ENCODE measurements around the gene ATF7. TPM values are rescaled to one million over a fixed set of nuclear protein-coding genes. Genes with fewer than 3 reads are reported as not detected.

Gene ATF7
- total and polyA plus RNA-seq, 4 donors = 16.8 to 43.3 (median 31.7) TPM

DNA sequence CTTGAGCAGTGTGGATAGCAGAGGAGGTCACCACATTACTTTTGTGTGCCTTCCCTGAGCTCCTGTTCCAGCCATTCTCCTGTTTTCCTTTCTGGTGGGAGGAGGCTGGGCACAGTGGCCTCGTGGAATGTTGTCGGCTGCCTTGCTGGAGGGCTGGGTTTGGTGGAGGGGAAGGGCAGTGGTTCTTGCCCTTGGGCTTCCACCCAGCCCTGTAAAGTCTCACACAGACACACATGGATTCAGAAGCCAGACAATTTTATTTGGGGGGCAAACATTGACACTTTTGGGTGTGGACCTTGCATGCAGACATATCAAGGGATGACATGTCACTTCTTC is 119.8 kb downstream of the ATF7 start:
- no peak for TF ChIP-seq CTCF (IDR thresholded peaks at IDR 0.05; ENCODE audit: control extremely low read depth, extremely low read depth)
- no peaks in the 10 kb centered on the region for H3K27me3 ChIP-seq (ENCODE audit: control insufficient read depth in 3 of 3, insufficient read depth in 3 of 3, low read length in 2 of 3)
- H3K36me3 ChIP-seq (ENCODE audit: control insufficient read depth in 4 of 4, insufficient read depth in 4 of 4, low read length in 4 of 4) = peaks cover 4 to 35% (median 17%) of the 10 kb centered on the region in 4 donors
- H3K4me3 ChIP-seq = no peak overlapping the region
- no peak overlapping the region for H3K9ac ChIP-seq (ENCODE audit: insufficient read depth in 1 of 2, low read length in 2 of 2)
- H3K27ac ChIP-seq (ENCODE audit: low read depth in 1 of 2, low read length in 1 of 2) = no peak overlapping the region
- DNase-seq = no peak
- no peaks in the 10 kb centered on the region for H3K9me3 ChIP-seq (ENCODE audit: control insufficient read depth in 4 of 4, insufficient read depth in 3 of 4, low read length in 3 of 4)
- 60 to 64% methylated on average over 2 of the region's 2 CpGs for WGBS, 2 donors
- H3K4me1 ChIP-seq (ENCODE audit: control insufficient read depth in 5 of 5, insufficient read depth in 5 of 5, low read length in 5 of 5) = peaks cover 5 to 26% (median 10%) of the 10 kb centered on the region in 5 donors
- ATAC-seq (ENCODE audit: insufficient read depth, low FRiP score) = no peak

DNA sequence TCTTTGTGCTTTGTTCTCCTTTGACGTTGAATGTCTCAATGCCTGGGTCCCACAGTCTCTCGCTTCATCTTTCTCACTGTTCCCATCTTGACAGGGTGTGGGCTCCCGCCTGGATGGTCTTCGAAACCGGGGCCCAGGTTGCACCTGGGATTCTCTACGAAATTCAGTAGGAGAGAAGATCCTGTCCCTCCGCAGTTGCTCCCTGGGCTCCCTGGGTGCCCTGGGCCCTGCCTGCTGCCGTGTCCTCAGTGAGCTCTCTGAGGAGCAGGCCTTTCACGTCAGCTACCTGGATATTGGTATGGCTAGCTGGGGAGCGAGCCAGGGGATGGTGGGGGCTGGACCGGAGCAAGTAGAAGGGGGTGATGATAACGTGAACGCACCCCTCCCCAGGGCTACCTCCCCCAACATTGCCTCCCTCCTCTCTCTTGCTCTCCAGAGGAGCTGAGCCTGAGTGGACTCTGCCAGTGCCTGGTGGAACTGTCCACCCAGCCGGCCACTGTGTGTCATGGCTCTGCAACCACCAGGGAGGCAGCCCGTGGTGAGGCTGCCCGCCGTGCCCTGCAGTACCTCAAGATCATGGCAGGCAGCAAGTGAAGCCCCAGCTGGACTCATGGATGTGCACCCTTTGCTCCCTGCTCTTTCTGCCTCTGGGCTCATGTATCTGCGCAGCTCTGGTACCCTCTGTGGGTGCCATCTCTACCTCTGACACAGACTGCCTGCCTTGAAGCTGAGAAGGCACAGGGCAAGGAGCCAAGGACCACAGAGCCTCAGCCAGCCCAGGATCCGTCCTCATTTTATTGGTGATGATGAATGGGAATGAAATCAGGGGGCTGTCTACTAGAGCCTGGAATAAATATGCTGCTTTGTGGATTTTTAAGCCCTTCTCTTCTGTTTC is 120.4 kb downstream of the ATF7 start:
- WGBS, 2 donors = 87 to 91% methylated on average over 19 of the region's 19 CpGs

DNA sequence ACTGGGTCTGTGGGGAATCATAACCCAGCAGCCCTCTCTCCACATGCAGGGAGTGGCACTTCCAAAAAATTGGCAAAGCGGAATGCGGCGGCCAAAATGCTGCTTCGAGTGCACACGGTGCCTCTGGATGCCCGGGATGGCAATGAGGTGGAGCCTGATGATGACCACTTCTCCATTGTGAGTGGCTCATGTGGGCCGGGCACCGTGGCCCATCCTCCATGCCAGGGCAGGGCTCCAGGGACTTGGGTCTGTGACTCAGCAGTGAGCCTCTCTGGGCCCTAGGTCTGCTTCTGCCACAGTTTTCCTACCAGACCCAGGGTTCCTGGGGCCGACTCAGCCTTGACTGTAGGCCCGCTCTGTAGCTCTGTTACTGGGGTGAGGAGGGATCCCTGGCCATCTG is 121.1 kb downstream of the ATF7 start:
- DNase-seq = no peak
- peaks cover 0 to 27% (median 14%) of the 10 kb centered on the region in 4 donors for H3K36me3 ChIP-seq (ENCODE audit: control insufficient read depth in 4 of 4, insufficient read depth in 4 of 4, low read length in 4 of 4)
- H3K4me3 ChIP-seq = no peak overlapping the region
- H3K9ac ChIP-seq (ENCODE audit: insufficient read depth in 1 of 2, low read length in 2 of 2) = no peak overlapping the region
- peaks cover 5 to 31% (median 10%) of the 10 kb centered on the region in 5 donors for H3K4me1 ChIP-seq (ENCODE audit: control insufficient read depth in 5 of 5, insufficient read depth in 5 of 5, low read length in 5 of 5)
- TF ChIP-seq CTCF (IDR thresholded peaks at IDR 0.05; ENCODE audit: control extremely low read depth, extremely low read depth) = no peak
- 81 to 91% methylated on average over 10 of the region's 10 CpGs for WGBS, 2 donors
- H3K27ac ChIP-seq (ENCODE audit: low read depth in 1 of 2, low read length in 1 of 2) = peak overlapping the region in 1 of 2 donors; percentile 9
- no peaks in the 10 kb centered on the region for H3K27me3 ChIP-seq (ENCODE audit: control insufficient read depth in 3 of 3, insufficient read depth in 3 of 3, low read length in 2 of 3)
- ATAC-seq (ENCODE audit: insufficient read depth, low FRiP score) = no peak
- no peaks in the 10 kb centered on the region for H3K9me3 ChIP-seq (ENCODE audit: control insufficient read depth in 4 of 4, insufficient read depth in 3 of 4, low read length in 3 of 4)

More for the DNA sequence above, 120.4 kb downstream of the ATF7 start:
- ATAC-seq (ENCODE audit: insufficient read depth, low FRiP score) = no peak
- peaks cover 5 to 26% (median 10%) of the 10 kb centered on the region in 5 donors for H3K4me1 ChIP-seq (ENCODE audit: control insufficient read depth in 5 of 5, insufficient read depth in 5 of 5, low read length in 5 of 5)
- H3K27ac ChIP-seq (ENCODE audit: low read depth in 1 of 2, low read length in 1 of 2) = no peak overlapping the region
- no peak overlapping the region for H3K4me3 ChIP-seq
- H3K9ac ChIP-seq (ENCODE audit: insufficient read depth in 1 of 2, low read length in 2 of 2) = no peak overlapping the region
- H3K9me3 ChIP-seq (ENCODE audit: control insufficient read depth in 4 of 4, insufficient read depth in 3 of 4, low read length in 3 of 4) = no peaks in the 10 kb centered on the region
- H3K27me3 ChIP-seq (ENCODE audit: control insufficient read depth in 3 of 3, insufficient read depth in 3 of 3, low read length in 2 of 3) = no peaks in the 10 kb centered on the region
- DNase-seq = no peak
- TF ChIP-seq CTCF (IDR thresholded peaks at IDR 0.05; ENCODE audit: control extremely low read depth, extremely low read depth) = no peak
- H3K36me3 ChIP-seq (ENCODE audit: control insufficient read depth in 4 of 4, insufficient read depth in 4 of 4, low read length in 4 of 4) = peaks cover 4 to 32% (median 15%) of the 10 kb centered on the region in 4 donors
